ENCODE measurements around the gene EXOC7.

The EXOC7 gene

GRCh38 chr17:76121932-76122430 is 18.4 kb upstream of the EXOC7 start:
- DNase-seq (ENCODE audit: low read depth in 2 of 2): no peak

- no peak for DNase-seq (ENCODE audit: low read depth in 2 of 2)
These were observed 17.0 kb upstream of the EXOC7 start for GRCh38 chr17:76120658-76121008.

GRCh38 chr17:76119409-76120371 is 16.1 kb upstream of the EXOC7 start:
- DNase-seq (ENCODE audit: low read depth in 2 of 2): no peak

GRCh38 chr17:76115138-76115754 is 11.7 kb upstream of the EXOC7 start:
- DNase-seq (ENCODE audit: low read depth in 2 of 2): no peak

- DNase-seq (ENCODE audit: low read depth in 2 of 2): no peak
These were observed 8.4 kb upstream of the EXOC7 start for GRCh38 chr17:76111956-76112355.

DNA sequence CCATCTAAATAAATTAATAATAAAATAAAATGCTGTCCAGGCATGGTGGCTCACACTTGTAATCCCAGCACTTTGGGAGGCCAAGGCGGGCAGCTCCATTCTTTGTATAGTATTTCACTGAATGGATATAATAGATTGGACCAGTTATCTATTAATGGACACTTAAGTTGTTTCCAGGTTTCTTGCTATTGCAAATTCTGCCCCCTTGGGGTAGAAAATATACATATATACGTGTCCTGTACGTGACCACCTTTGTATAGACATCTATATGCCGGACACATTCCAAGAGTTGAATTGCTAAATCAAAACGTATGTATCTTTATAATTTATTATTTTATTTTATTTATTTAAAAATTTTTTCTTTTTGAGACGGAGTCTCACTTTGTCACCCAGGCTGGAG is 3.9 kb upstream of the EXOC7 start:
- no peak for DNase-seq (ENCODE audit: low read depth in 2 of 2)

DNA sequence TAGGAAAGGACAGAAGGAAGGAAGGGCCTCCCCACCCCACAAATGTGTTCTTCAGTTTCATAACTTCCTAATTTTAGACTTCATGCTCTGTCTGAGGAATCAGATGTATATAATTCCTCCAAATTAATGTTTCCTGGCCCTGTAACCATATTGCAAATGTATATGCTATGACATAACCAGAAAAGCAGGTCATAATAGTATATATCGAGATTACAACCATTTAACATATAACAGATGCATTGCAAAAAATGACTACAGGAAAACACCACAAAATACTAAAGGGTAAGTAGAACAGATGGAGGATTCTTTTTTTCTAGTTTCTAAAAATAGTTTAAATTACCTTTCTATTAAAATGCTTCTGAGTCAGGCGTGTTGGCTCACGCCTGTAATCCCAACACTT is 3.1 kb upstream of the EXOC7 start:
- DNase-seq (ENCODE audit: low read depth in 2 of 2): no peak

GRCh38 chr17:76104896-76105231 is 1.3 kb upstream of the EXOC7 start:
- no peak for DNase-seq (ENCODE audit: low read depth in 2 of 2)

- no peak for DNase-seq (ENCODE audit: low read depth in 2 of 2)
These were observed 731 bp upstream of the EXOC7 start for GRCh38 chr17:76104140-76104895.

- no peak for DNase-seq (ENCODE audit: low read depth in 2 of 2)
These were observed 678 bp downstream of the EXOC7 start for GRCh38 chr17:76102944-76103273.

GRCh38 chr17:76097716-76098295 is 5.8 kb downstream of the EXOC7 start:
- DNase-seq (ENCODE audit: low read depth in 2 of 2): no peak

- no peak for DNase-seq (ENCODE audit: low read depth in 2 of 2)
These were observed 7.6 kb downstream of the EXOC7 start for GRCh38 chr17:76095943-76096342.

DNA sequence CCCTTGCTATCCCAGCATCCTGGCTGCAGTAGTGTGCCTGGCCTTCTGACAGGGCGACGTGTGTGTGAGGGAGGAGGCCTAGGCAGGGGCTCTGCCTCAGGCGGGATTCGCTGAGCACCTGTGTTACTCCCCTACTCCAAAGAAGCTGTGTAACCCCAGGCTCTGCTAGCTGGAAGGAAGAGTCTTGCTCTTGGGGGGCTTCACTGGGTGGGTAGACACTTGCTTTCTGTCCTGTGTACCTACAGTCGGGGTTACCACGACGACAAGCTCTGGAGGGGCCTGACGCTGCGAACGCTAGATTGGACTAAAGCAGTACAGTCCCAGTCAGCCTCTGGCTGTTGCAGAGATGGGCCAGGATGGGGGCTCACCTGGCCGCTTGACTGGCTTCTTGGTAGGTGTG is 9.5 kb downstream of the EXOC7 start:
- DNase-seq (ENCODE audit: low read depth in 2 of 2): no peak

GRCh38 chr17:76092526-76093413 is 10.8 kb downstream of the EXOC7 start:
- no peak for DNase-seq (ENCODE audit: low read depth in 2 of 2)

- DNase-seq (ENCODE audit: low read depth in 2 of 2): no peak
These were observed 11.9 kb downstream of the EXOC7 start for GRCh38 chr17:76091526-76092286.

DNA sequence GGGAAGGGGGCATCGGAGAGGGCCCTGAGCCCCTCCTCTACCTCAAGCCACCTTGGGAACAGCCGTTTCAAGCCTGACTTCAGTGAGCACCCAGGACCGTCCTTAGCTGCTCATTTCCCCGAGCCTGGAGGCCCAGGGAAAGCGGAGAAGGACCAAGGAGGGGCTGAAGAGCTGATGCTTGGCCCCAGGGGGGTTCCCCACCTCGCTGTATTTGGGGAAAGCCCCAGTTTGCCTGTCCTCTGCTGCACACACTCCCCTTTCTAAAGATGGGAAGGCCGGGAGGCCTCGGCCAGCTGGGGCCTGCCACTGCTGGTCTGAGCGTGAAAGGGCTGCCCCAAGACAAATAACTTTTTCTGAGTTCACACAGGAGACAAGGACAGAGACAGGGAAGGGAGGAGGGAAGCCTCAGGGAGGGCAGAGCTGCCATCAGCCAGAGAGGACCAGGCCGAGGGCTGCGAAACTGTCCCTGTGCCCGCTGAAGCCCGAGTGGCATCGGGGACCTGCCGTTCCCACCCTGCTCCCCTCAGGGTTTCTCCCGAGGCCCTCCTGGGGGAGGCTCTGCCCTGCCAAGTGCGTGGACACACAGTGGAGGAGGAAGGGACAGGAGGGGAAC is 13.0 kb downstream of the EXOC7 start:
- DNase-seq (ENCODE audit: low read depth in 2 of 2): no peak

DNA sequence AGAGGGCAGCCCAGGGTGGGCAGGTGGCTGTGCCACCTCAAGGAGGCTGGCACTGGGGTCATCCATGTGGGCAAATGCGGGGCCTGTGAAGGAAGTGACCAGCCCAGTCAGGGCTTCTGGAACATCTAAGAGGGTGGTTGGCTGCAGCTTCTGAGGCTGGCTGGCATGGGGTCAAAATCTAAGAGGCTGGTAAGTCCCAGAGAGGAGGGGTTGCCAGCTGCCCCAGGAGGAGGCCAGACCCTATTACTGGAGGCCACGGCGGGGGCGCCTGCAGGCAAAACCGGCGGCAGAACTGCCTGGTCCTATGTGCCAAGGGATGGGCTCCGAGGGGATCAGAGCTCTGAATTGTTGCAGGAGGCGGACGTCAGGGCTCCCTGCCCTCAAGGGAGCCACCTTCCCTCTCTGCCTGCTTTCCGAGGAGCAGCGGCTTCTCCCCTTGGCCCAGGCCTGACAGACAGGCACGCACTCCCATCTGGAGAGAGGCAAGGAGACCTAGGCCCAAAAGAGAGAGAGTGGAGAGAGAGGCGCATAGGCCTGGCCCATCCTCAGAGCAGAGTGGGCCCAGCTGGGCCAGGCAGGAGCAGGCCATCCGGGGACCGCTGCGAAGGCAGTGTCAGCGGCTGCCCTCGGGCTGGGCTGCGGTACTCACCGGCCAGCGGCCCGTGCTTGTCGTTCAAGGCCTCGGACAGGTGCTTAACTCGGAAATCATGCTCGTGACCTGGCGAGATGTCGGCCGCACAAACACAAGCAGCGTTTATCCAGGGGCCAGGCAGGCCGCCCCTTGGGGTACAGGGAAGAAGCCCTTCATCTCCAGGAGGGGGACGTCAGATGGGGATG is 13.7 kb downstream of the EXOC7 start:
- DNase-seq (ENCODE audit: low read depth in 2 of 2): no peak

DNA sequence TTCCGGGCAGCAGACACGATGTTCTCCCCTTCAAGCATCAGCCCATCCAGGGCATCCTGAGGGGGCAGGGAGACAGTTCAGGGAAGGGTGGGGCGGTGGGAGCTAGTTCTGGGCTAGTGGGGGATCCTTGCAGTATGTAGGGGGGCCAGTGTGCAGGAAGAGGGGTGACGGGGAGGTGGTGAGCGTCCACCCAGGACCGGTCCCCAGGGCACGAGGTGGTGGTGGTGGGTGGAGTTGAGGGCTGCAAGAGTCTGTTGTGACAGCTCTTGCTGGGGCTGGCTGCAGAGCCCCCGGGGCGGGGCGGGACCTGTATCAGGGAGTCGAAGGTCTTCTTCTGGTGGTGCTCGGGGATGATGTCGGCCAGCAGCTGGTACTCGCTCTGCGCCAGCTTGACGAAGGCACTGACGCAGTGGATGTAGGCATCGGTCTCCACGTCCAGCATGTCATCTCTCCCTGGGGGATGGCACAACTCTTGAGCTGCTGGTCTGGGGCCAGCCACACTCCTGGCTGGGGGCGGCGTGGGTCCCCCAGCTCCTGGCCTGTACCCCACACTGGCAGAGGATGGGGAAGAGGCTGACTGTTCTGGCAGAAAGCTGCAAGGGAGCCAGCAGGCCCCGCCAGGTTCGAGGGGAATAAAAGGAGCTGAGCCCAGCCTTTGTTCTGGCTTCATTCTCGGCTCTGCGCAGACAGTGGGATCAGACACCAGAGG is 14.6 kb downstream of the EXOC7 start:
- no peak for DNase-seq (ENCODE audit: low read depth in 2 of 2)

Measured in stimulated activated CD4-positive, alpha-beta T cell treated with anti-CD3 and anti-CD28 coated beads, Interleukin-1b, Interleukin-23, amount 100 ng/mL, for 1 hour (primary cell).